Activated CD4-positive, alpha-beta T cell treated with anti-CD3 and anti-CD28 coated beads, Interleukin-2, amount 10 ng/mL, durations not matched to agents 7 days and 5 days (primary cell): Measurements from ENCODE around the gene ZWINT. TPM values are rescaled to one million over a fixed set of nuclear protein-coding genes. Genes with fewer than 3 reads are reported as not detected.
A peak's percentile ranks its signal among the peaks of the same experiment; 100 is the strongest.

Experiments
- CTCF ChIA-PET: fragments of 350-600 bp; sonication (Branson Sonifier 250); formaldehyde crosslinking; loops from one replicate; lab custom pipeline; 2021; ENCODE audit warnings: antibody characterized with exemption; lab: Charles Lee
- POLR2A ChIA-PET: fragments of 350-600 bp; sonication (Branson Sonifier 250); formaldehyde crosslinking; loops from one replicate; lab custom pipeline; 2021; ENCODE audit warnings: antibody characterized with exemption; lab: Charles Lee
- DNase-seq: peaks from one replicate; pipeline ENCODE4 v3.0.0-alpha.2; 2020
- H3K27ac Mint-ChIP-seq: one replicate; pipeline ENCODE4 v1.8.0; 2021; ENCODE audit warnings: mild to moderate bottlenecking, moderate library complexity, mixed read lengths
- H3K27me3 Mint-ChIP-seq: one replicate; pipeline ENCODE4 v1.8.0; 2021; ENCODE audit warnings: mixed read lengths
- H3K36me3 Mint-ChIP-seq: one replicate; pipeline ENCODE4 v1.8.0; 2021; ENCODE audit warnings: low read depth, mixed read lengths
- H3K4me1 Mint-ChIP-seq: one replicate; pipeline ENCODE4 v1.8.0; 2021; ENCODE audit warnings: mixed read lengths
- H3K4me3 Mint-ChIP-seq: one replicate; pipeline ENCODE4 v1.8.0; 2021; ENCODE audit warnings: mild to moderate bottlenecking, moderate library complexity, mixed read lengths
- H3K9me3 Mint-ChIP-seq: one replicate; pipeline ENCODE4 v1.8.0; 2021; ENCODE audit warnings: mixed read lengths
- total RNA-seq, 2 experiments: library from RNA; stranded (reverse); gene quantifications; one replicate each; pipeline ENCODE4 v1.2.3, GENCODE V29; 2021

The ZWINT gene
- total RNA-seq: 100 to 1,000 TPM in 1 of 2 experiments, 10 to 100 TPM in 1; 95.5 to 102 TPM

DNA sequence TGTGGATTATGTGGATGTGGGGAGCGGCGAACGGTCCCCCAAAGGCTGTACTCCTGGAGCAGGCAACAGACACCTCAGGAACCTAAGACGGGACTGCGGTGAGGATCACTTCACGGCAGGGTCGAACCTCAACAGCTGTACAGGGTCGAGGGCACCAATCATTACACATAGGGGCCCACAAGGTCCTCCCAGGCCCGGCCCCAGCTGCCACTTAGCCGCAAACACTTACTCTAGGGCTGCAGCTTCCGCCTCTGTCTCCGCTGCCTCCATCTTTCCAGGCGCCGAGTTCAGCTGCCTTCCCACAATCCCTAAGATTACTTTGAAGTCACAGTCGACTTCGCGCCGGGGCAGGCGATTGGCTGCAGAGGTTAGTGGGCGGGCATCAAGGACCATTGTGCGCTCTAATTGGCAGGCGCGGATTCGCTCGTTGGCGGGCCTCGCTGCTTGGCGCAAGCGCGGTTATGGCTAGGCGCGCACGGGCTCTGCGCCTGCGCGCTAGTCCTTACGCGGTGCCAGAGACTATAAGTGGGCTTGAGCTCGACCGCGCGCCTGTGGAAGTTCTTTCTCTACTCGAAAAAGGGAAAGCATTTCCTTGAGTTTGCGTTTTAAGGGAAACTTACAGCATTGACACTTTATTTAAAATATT lies at the start of gene ZWINT:
Gene ZWINT (minus strand): TSS at position 293 of the 646 bp plus-strand sequence. CDS start 23 bp downstream, at position 270.
- CTCF ChIA-PET: no interaction called here
- Mint-ChIP-seq H3K36me3 (peaks cover 35% of the 10 kb centered on the region), H3K9me3 (no peaks in the 10 kb centered on the region), H3K27me3 (no peaks in the 10 kb centered on the region), H3K4me3 (peak within 1 kb of the TSS; percentile 98), H3K27ac (peak within 1 kb of the TSS; percentile 95), H3K4me1 (peaks cover 56% of the 10 kb centered on the region)
- POLR2A ChIA-PET: interaction anchor here (0.9 kb wide), 1 partner anchor 12 kb away, joined by 5 read pairs; no protein-coding TSS in a partner anchor
- peak; percentile 95 for DNase-seq

DNA sequence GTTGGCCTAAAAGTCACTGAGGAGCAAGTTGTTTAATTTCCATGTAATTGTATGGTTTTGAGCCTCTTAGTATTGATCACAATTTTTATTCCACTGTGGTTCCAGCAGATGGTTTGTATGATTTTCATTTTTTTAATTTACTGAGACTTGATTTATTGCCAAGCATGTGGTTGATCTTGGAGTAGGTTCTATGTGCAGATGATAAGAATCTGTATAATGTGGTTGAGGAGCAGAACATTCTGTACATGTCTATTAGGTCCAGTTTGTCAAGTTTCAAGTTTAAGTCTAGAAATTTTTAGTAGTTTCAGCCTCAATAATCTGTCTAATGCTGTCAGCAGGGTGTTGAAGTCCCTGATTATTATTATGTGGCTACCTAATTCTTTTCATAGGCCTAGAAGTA lies 22.7 kb upstream of the ZWINT start:
- Mint-ChIP-seq H3K27me3 (no peaks in the 10 kb centered on the region), H3K4me3 (no peak overlapping the region), H3K4me1 (no peaks in the 10 kb centered on the region), H3K9me3 (no peaks in the 10 kb centered on the region), H3K27ac (no peak overlapping the region), H3K36me3 (no peaks in the 10 kb centered on the region)
- CTCF ChIA-PET: no interaction called here
- POLR2A ChIA-PET: no interaction called here
- DNase-seq: no peak

- Mint-ChIP-seq H3K27ac (no peak overlapping the region), H3K27me3 (peaks cover 3% of the 10 kb centered on the region), H3K9me3 (peaks cover 27% of the 10 kb centered on the region), H3K36me3 (no peaks in the 10 kb centered on the region), H3K4me1 (no peaks in the 10 kb centered on the region), H3K4me3 (no peak overlapping the region)
- DNase-seq: no peak
- ChIA-PET POLR2A (no interaction called here), CTCF (no interaction called here)
These were observed 9.4 kb upstream of the ZWINT start for GRCh38 chr10:56370217-56371113.

GRCh38 chr10:56360583-56360966 lies 484 bp downstream of the ZWINT start:
- CTCF ChIA-PET: no interaction called here
- Mint-ChIP-seq H3K4me1 (peaks cover 56% of the 10 kb centered on the region), H3K9me3 (no peaks in the 10 kb centered on the region), H3K4me3 (peak overlapping the region; percentile 98), H3K36me3 (peaks cover 35% of the 10 kb centered on the region), H3K27me3 (no peaks in the 10 kb centered on the region), H3K27ac (peak overlapping the region; percentile 95)
- no peak for DNase-seq
- POLR2A ChIA-PET: interaction anchor here (0.9 kb wide), 1 partner anchor 11 kb away, joined by 5 read pairs; no protein-coding TSS in a partner anchor

- peak overlapping the region; percentile 98 for H3K4me3 Mint-ChIP-seq
- peaks cover 38% of the 10 kb centered on the region for H3K36me3 Mint-ChIP-seq
- no peak for DNase-seq
- H3K9me3 Mint-ChIP-seq: no peaks in the 10 kb centered on the region
- POLR2A ChIA-PET: no interaction called here
- peaks cover 56% of the 10 kb centered on the region for H3K4me1 Mint-ChIP-seq
- CTCF ChIA-PET: no interaction called here
- H3K27ac Mint-ChIP-seq: peak overlapping the region; percentile 95
- H3K27me3 Mint-ChIP-seq: no peaks in the 10 kb centered on the region
These were observed 1.2 kb downstream of the ZWINT start for GRCh38 chr10:56359837-56360236.

DNA sequence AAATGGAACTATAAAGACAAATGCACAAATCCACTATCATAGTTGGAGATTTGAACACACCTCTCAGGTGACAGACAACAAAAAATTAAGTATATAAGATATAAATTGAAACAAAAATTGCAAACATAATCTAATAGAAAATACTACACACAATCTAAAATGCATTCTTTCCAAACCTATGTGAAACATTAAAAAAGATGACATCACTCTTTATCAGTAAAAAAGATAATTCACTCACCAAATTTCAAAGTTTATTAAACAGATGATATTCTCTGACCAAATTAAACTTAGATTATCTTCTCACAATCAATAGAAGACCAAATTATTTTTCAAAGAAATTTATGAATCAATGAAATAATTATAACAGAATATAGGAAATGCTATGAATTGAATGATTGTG lies 4.0 kb downstream of the ZWINT start:
- Mint-ChIP-seq H3K4me3 (no peak overlapping the region), H3K9me3 (no peaks in the 10 kb centered on the region), H3K27ac (no peak overlapping the region), H3K4me1 (peaks cover 45% of the 10 kb centered on the region), H3K27me3 (no peaks in the 10 kb centered on the region), H3K36me3 (peaks cover 44% of the 10 kb centered on the region)
- DNase-seq: no peak
- POLR2A ChIA-PET: no interaction called here
- CTCF ChIA-PET: no interaction called here

DNA sequence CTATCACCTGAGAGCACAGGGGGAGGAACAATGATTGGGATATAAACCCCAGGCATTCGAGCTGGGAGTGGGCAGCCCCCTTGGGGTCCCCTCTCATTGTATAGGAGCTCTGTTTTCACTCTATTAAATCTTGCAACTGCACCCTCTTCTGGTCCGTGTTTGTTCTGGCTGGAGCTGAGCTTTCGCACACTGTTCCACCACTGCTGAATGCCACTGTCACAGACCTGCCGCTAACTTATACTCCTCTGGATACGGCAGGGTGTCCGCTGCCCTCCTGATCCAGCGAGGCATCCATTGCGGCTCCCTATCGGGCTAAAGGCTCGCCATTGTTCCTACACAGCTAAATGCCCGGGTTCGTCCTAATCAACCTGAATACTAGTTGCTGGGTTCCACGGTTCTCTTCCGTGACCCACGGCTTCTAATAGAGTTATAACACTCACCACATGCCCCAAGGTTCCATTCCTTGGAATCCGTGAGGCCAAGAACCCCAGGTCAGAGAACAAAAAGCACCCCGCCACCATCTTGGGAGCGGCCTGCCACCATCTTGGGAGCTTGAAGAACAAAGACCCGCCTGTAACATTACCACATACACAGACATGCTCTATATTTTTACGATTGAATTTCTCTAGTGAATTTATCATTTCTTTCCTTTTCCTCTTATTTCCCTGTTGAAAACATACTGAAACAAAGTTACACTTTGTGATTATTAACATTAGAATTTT lies 9.0 kb downstream of the ZWINT start:
- Mint-ChIP-seq H3K4me1 (peaks cover 4% of the 10 kb centered on the region), H3K27me3 (peaks cover 5% of the 10 kb centered on the region)

DNA sequence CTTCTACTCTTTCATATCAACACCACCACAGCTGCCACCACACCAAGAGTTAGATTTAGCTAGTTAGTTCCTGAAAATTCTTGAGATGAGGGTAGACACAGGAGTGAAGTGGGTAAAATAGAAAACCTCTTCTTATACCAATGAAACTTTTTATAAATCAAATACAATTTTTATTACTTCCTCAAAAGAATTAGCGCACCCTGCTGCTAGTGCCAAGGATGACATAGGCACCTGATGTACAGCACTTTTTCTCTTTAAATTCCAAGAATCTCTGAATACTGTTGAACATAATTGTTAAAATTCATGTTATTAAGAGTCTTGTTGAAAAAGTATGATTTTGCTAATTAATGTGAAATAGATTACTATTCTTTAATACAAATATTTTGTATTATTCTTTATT lies 11.4 kb downstream of the ZWINT start:
- Mint-ChIP-seq H3K4me1 (no peaks in the 10 kb centered on the region), H3K36me3 (peaks cover 9% of the 10 kb centered on the region)
- POLR2A ChIA-PET: interaction anchor here (1.1 kb wide), 1 partner anchor 11 kb away, joined by 5 read pairs; the partner anchor contains the start of gene ZWINT

More for the DNA sequence above, 9.0 kb downstream of the ZWINT start:
- ChIA-PET CTCF (no interaction called here), POLR2A (no interaction called here)
- no peak overlapping the region for H3K27ac Mint-ChIP-seq
- peaks cover 13% of the 10 kb centered on the region for H3K36me3 Mint-ChIP-seq
- DNase-seq: no peak
- H3K9me3 Mint-ChIP-seq: no peaks in the 10 kb centered on the region
- H3K4me3 Mint-ChIP-seq: no peak overlapping the region

GRCh38 chr10:56348101-56348500 lies 13.0 kb downstream of the ZWINT start:
- Mint-ChIP-seq H3K27me3 (peaks cover 5% of the 10 kb centered on the region), H3K9me3 (no peaks in the 10 kb centered on the region), H3K36me3 (peaks cover 4% of the 10 kb centered on the region), H3K4me1 (no peaks in the 10 kb centered on the region), H3K4me3 (no peak overlapping the region), H3K27ac (no peak overlapping the region)
- no peak for DNase-seq
- POLR2A ChIA-PET: no interaction called here
- CTCF ChIA-PET: no interaction called here

More for the DNA sequence above, 11.4 kb downstream of the ZWINT start:
- CTCF ChIA-PET: no interaction called here
- no peak overlapping the region for H3K27ac Mint-ChIP-seq
- peaks cover 5% of the 10 kb centered on the region for H3K27me3 Mint-ChIP-seq
- no peak for DNase-seq
- H3K4me3 Mint-ChIP-seq: no peak overlapping the region
- no peaks in the 10 kb centered on the region for H3K9me3 Mint-ChIP-seq

DNA sequence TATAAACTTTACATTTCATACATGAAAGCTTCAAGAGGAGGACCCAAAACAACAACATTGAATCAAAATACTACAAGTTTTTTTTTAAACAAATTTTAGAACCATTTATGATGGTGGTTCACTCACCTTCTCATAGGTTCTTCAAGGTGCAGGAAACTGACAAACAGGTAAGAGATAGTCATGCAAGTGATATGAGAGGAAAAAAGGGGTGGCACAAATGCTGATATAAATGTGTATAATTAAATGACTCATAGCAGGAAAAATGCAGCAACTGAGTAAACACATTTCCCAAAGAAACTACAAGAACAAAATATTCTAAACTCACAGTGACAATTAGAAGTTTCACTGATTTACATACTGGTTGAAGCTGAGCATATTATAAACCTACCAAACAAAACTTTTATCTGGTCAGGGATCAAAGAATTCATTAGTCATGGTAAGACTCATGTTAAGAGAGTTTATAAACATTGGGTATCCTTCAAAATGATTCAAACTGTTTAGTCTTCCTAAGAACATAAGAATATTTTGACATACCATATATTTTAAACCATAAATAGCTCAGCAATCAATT lies 14.1 kb downstream of the ZWINT start:
- Mint-ChIP-seq H3K27me3 (peaks cover 5% of the 10 kb centered on the region), H3K4me3 (no peak overlapping the region), H3K9me3 (no peaks in the 10 kb centered on the region), H3K27ac (no peak overlapping the region), H3K4me1 (no peaks in the 10 kb centered on the region), H3K36me3 (peaks cover 2% of the 10 kb centered on the region)
- POLR2A ChIA-PET: no interaction called here
- DNase-seq: no peak
- CTCF ChIA-PET: no interaction called here

GRCh38 chr10:56341612-56342011 lies 19.4 kb downstream of the ZWINT start:
- ChIA-PET CTCF (no interaction called here), POLR2A (no interaction called here)
- Mint-ChIP-seq H3K4me3 (no peak overlapping the region), H3K36me3 (no peaks in the 10 kb centered on the region), H3K9me3 (no peaks in the 10 kb centered on the region), H3K27ac (no peak overlapping the region), H3K4me1 (no peaks in the 10 kb centered on the region), H3K27me3 (no peaks in the 10 kb centered on the region)
- DNase-seq: no peak

DNA sequence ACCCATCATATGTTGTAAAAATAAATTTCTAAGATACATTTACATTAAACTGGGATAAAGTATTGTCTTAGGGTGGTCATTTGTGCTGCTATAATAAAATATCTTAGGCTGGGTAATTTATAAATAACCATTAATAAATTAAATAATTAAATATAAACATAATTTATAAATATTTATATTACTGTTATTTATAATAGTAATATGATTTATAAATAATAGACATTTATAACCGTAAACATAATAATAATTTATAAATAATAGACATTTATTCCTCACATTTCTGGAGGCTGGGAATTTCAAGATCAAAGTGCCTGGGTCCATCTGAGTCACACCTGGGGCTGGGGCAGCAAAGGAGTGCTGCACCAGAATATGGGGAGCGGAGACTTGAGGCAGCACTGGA lies 31.1 kb downstream of the ZWINT start:
- DNase-seq: no peak
- Mint-ChIP-seq H3K9me3 (no peaks in the 10 kb centered on the region), H3K4me3 (no peak overlapping the region), H3K27ac (no peak overlapping the region), H3K4me1 (no peaks in the 10 kb centered on the region), H3K27me3 (no peaks in the 10 kb centered on the region), H3K36me3 (no peaks in the 10 kb centered on the region)
- ChIA-PET POLR2A (no interaction called here), CTCF (no interaction called here)
